HFF-Myc (cell line): ENCODE results near the gene VENTX.

Source experiments
- DNase-seq: peaks from one replicate; pipeline ENCODE4 v3.0.0-alpha.2; 2011; ENCODE audit warnings: low read depth; ENCODE audit errors: extremely low read depth
- H3K4me3 ChIP-seq: replicated peaks from 2 replicates; pipeline ENCODE4 v1.5.1; 2011; ENCODE audit warnings: low read depth, mild to moderate bottlenecking, control low read depth, low read length
- TF ChIP-seq, protein P1 (sequence below): IDR thresholded peaks from 2 replicates; pipeline ENCODE4 v1.5.1; 2012; ENCODE audit warnings: mild to moderate bottlenecking, low read depth, low read length, control low read depth; ENCODE audit errors: missing control alignments

VENTX gene

GRCh38 chr10:133243593-133243992 is 5.9 kb downstream of the VENTX start:
- TF ChIP-seq, protein P1, sequence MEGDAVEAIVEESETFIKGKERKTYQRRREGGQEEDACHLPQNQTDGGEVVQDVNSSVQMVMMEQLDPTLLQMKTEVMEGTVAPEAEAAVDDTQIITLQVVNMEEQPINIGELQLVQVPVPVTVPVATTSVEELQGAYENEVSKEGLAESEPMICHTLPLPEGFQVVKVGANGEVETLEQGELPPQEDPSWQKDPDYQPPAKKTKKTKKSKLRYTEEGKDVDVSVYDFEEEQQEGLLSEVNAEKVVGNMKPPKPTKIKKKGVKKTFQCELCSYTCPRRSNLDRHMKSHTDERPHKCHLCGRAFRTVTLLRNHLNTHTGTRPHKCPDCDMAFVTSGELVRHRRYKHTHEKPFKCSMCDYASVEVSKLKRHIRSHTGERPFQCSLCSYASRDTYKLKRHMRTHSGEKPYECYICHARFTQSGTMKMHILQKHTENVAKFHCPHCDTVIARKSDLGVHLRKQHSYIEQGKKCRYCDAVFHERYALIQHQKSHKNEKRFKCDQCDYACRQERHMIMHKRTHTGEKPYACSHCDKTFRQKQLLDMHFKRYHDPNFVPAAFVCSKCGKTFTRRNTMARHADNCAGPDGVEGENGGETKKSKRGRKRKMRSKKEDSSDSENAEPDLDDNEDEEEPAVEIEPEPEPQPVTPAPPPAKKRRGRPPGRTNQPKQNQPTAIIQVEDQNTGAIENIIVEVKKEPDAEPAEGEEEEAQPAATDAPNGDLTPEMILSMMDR: no peak
- no peak for DNase-seq

DNA sequence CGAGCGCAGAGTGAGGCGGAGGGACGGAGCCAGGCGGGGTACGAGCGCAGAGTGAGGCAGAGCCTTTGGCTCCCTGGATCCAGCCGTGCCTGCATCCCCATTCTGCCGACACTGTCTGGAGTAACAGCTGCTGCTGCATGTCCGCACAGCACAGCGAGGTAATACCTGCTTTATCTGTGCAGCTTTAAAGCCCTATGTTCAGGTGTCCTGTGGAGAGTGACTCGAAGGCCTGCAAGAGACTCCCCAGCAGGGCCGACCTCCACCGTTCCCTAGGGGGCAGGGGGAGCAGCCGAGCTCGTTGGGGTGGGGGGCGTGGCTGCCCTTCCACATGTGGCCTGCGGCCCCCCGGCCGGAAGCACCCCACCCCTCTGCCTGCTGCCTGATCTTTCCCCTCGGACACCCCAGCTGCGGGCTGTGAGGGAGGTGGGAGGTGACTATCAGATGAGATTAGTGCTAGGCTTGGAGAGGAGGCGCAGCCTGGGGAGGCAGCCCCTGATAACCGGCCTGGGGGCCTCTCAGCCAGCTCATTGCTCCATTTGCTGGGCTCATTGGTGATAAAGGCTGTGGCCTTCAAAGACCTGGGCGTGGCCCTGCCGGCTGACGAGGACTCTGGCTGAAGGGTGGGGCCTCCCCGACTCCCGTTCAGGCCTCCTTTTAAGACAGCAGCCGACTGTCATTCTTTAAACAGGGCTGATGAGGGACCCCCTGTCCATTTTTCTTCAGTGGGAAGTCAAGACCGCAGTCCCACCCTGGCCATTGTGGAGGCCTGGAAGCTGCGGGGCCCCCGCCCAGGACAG is 8.0 kb downstream of the VENTX start:
- no peak for DNase-seq

More at GRCh38 chr10:133243593-133243992, 5.9 kb downstream of the VENTX start:
- H3K4me3 ChIP-seq: no peak overlapping the region

DNA sequence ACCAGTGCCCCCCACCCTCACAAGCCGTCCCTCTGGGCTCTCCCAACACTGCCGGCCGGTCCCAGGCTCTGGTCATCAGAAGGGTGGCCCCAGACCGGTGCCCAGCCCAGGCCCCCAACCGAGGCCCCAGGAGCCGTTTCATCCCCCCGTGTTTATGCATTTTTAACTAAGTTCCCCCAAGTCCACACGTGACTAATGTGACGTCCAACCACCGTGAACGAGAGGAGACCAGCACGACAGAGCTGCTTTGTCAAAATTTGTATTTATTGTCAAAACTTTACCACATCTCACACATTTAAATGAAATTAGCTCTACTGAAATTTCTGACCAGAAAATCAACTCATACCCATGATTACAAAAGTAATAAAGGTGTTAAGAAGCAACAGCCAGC is 8.6 kb downstream of the VENTX start:
- TF ChIP-seq, protein P1: no peak
- H3K4me3 ChIP-seq: no peak overlapping the region

More for the DNA sequence above, 8.0 kb downstream of the VENTX start:
- TF ChIP-seq, protein P1: no peak
- no peak overlapping the region for H3K4me3 ChIP-seq

DNA sequence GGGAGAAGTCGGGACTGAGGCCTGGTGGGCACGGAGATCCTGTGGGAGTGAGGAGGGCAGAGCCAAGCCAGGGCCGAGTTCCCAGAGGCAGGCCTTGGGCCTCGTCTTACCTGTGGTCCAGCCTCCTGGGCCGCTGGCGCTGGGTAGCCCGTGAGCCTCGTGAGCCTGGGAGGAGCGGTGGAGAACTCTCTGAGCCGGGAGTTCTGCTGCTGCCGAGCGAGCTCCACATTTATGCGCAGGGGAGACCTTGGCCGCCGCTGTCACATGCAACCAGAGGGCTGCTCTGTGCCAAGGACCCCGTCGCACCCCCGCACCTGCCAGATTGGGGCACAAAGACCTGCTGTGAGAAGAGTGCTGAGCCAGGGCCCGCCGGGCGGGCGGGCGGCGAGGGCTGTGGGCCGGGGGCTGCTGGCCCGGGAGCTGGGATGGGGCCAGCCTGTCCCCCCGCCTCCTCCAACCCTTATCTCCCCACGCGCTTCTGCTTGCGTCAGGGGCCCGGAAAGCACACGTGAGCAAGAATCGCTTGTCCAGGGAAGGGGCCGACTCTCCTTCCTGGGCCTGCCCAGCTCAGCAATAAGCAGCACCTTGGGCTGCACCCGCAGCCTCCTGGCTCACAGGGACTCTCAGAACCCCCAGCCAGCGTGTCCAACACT is 10.2 kb downstream of the VENTX start:
- TF ChIP-seq, protein P1: no peak
- H3K4me3 ChIP-seq: no peak overlapping the region
- DNase-seq: no peak

More for the DNA sequence above, 8.6 kb downstream of the VENTX start:
- DNase-seq: no peak

DNA sequence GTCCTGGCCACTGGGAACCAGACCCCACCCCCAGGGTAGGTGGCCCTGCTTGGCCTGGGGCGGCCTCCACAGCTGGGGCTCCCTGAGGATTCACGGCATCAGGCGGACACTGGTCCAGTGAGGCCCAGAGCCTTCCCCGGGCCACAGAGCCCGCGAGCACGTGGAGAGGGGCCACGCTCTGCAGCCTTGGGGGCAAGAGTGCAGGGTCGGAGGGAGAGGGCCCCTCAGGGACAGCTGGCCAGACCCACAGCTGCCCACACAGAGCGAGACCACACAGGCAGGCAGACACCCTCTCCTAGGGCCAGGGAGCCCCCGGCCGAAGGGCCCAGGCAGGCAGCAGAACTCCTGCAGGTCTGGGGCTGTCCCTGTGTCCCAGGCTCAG is 10.7 kb downstream of the VENTX start:
- TF ChIP-seq, protein P1: no peak
- no peak overlapping the region for H3K4me3 ChIP-seq
- no peak for DNase-seq

DNA sequence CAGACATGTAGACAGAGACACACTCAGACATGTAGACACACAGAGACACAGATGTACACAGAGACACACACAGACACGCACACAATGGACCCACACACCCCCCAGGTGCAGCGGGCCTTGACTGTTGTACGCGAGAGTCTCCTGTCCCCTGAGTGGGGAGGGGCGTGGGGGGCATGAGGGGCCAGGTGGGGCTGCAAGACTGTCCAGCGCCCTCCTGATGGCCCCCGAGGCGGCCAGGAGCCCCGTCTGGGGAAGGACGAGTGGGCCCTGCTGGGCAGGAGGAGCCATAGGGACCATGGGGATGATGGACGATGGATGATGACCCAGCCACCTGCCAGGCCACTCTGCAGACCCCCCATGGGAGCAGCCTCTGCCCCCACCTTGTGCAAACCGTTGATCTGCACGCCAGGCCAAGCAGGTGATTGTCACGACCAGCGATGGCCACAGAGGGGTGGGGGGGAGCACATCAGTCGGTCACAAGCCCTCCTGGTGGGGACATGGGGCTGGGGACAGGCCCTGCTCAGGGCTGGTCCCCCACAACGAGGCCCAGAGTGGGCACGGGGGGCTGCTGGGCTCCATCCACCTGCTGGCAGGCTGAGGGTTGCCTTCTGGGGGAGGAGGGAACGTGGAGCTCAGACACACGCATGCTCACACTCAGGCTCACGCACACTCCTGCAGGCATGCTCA is 11.6 kb downstream of the VENTX start:
- TF ChIP-seq, protein P1: no peak
- no peak overlapping the region for H3K4me3 ChIP-seq
- DNase-seq: no peak
